Spleen (tissue), 7 donors: ENCODE results near the gene PTPRN2.

Experiments used
- CTCF ChIP-seq, 11 experiments: fragments of 200-600 bp in 7 of 11; fragments of 450-650 bp in 4 of 11; sonication (generic) in 4 of 11; IDR thresholded peaks in 8 of 11; conservative IDR thresholded peaks in 3 of 11; 1 replicate in 7 of 11; 2 replicates in 4 of 11; pipeline versions ENCODE4 v1.4.0 to v1.8.0; 2016 to 2021; ENCODE audit warnings: antibody characterized with exemption in 11 of 11, inconsistent platforms in 4 of 11, mild to moderate bottlenecking in 1 of 11
- POLR2A ChIP-seq, 3 donors: fragments of 450-650 bp; IDR thresholded peaks; one replicate each; pipeline ENCODE4 v1.5.1; 2017; ENCODE audit warnings: antibody characterized with exemption in 3 of 3, mild to moderate bottlenecking in 1 of 3
- POLR2AphosphoS5 ChIP-seq, 3 donors: sonication (generic); formaldehyde crosslinking; IDR thresholded peaks; one replicate each; pipeline ENCODE4 v1.5.1; 2017; ENCODE audit warnings: antibody characterized with exemption in 3 of 3
- donor health status: DM: no; HTN: no; CAD: no; lungs with moderate emphysema.
- donor health status: DM: no; HTN: no; CAD: no.
- donor health status: DM: no; HTN: no; CAD: no.

- no peak for TF ChIP-seq CTCF (IDR thresholded peaks at IDR 0.05 in 8 of 11, conservative IDR thresholded peaks at IDR 0.05 in 3 of 11)
- TF ChIP-seq POLR2AphosphoS5 (IDR thresholded peaks at IDR 0.05): no peak
- no peak for TF ChIP-seq POLR2A (IDR thresholded peaks at IDR 0.05)
Observed at GRCh38 chr7:158414002-158414401, 173.6 kb downstream of the PTPRN2 start.
